ENCODE measurements around the gene NUMBL. TPM values are rescaled to one million over a fixed set of nuclear protein-coding genes. Genes with fewer than 3 reads are reported as not detected.

NUMBL gene
- total and polyA plus RNA-seq, 2 experiments from 2014 or later: 33.4 to 35.1 TPM

GRCh38 chr19:40619333-40620160 lies 70.9 kb downstream of the NUMBL start:
- no peak overlapping the region for H3K4me3 ChIP-seq
- in situ Hi-C loops (cut with MboI): no loop called here
- 0 out of 2 replicates have a peak, but pooled peaks cover 3% of the 10 kb centered on the region for H3K36me3 ChIP-seq (ENCODE audit: low read depth)
- H3K4me2 ChIP-seq (ENCODE audit: unreplicated experiment): no peak overlapping the region
- DNase-seq: no peak
- H2AFZ ChIP-seq: no peak overlapping the region
- H4K20me1 ChIP-seq (ENCODE audit: insufficient read depth): no peaks in the 10 kb centered on the region
- TF ChIP-seq EZH2 (IDR thresholded peaks at IDR 0.05; ENCODE audit: insufficient read depth, poor library complexity, severe bottlenecking): no peak
- TF ChIP-seq EZH2phosphoT487 (IDR thresholded peaks at IDR 0.05; ENCODE audit: insufficient read depth, low read depth): no peak
- H3K79me2 ChIP-seq (ENCODE audit: insufficient read depth): no peaks in the 10 kb centered on the region
- H3K9me3 ChIP-seq (ENCODE audit: low read depth): no peaks in the 10 kb centered on the region
- peaks cover 5% of the 10 kb centered on the region; the same call in 1 of the 2 replicates for H3K4me1 ChIP-seq (ENCODE audit: insufficient read depth)
- no peaks in the 10 kb centered on the region for H3F3A ChIP-seq (ENCODE audit: insufficient read depth)
- H3K27me3 ChIP-seq (replicated peaks; ENCODE audit: insufficient read depth): no peaks in the 10 kb centered on the region
- no peak overlapping the region for H3K9ac ChIP-seq
- 76 to 80% methylated on average over 11 of the region's 11 CpGs for WGBS, 2 experiments (ENCODE audit: low coverage in 1 of 2, low lambda C conversion rate in 2 of 2, missing lambda C conversion rate in 2 of 2)
- H3K9me2 ChIP-seq (ENCODE audit: insufficient read depth): no peaks in the 10 kb centered on the region
- H3K27ac ChIP-seq: no peak overlapping the region

- Histone ChIP-seq H3K9me2 (ENCODE audit: insufficient read depth) (no peaks in the 10 kb centered on the region), H3K36me3 (ENCODE audit: low read depth) (0 out of 2 replicates have a peak, but pooled peaks cover 3% of the 10 kb centered on the region), H3K4me1 (ENCODE audit: insufficient read depth) (peaks cover 5% of the 10 kb centered on the region; the same call in 1 of the 2 replicates), H3F3A (ENCODE audit: insufficient read depth) (no peaks in the 10 kb centered on the region), H3K4me3 (no peak overlapping the region), H3K27me3 (replicated peaks; ENCODE audit: insufficient read depth) (no peaks in the 10 kb centered on the region), H3K79me2 (ENCODE audit: insufficient read depth) (no peaks in the 10 kb centered on the region), H3K9ac (no peak overlapping the region), H3K27ac (no peak overlapping the region), H3K4me2 (ENCODE audit: unreplicated experiment) (no peak overlapping the region), H3K9me3 (ENCODE audit: low read depth) (no peaks in the 10 kb centered on the region), H2AFZ (no peak overlapping the region), H4K20me1 (ENCODE audit: insufficient read depth) (no peaks in the 10 kb centered on the region)
- TF ChIP-seq EZH2phosphoT487 (IDR thresholded peaks at IDR 0.05; ENCODE audit: insufficient read depth, low read depth): no peak
- no peak for TF ChIP-seq EZH2 (IDR thresholded peaks at IDR 0.05; ENCODE audit: insufficient read depth, poor library complexity, severe bottlenecking)
- WGBS, 2 experiments (ENCODE audit: low coverage in 1 of 2, low lambda C conversion rate in 2 of 2, missing lambda C conversion rate in 2 of 2): 47 to 58% methylated on average over 4 of the region's 4 CpGs
- in situ Hi-C loops (cut with MboI): no loop called here
- DNase-seq: no peak
Observed at GRCh38 chr19:40617961-40618360, 72.5 kb downstream of the NUMBL start.

GRCh38 chr19:40616941-40617340 lies 73.5 kb downstream of the NUMBL start:
- no peak overlapping the region for H3K9ac ChIP-seq
- H4K20me1 ChIP-seq (ENCODE audit: insufficient read depth): no peaks in the 10 kb centered on the region
- H3K27me3 ChIP-seq (replicated peaks; ENCODE audit: insufficient read depth): no peaks in the 10 kb centered on the region
- H3K4me2 ChIP-seq (ENCODE audit: unreplicated experiment): no peak overlapping the region
- no peak overlapping the region for H2AFZ ChIP-seq
- peaks cover 5% of the 10 kb centered on the region; the same call in 1 of the 2 replicates for H3K4me1 ChIP-seq (ENCODE audit: insufficient read depth)
- H3K9me3 ChIP-seq (ENCODE audit: low read depth): no peaks in the 10 kb centered on the region
- no peak for DNase-seq
- H3K4me3 ChIP-seq: no peak overlapping the region
- WGBS, 2 experiments (ENCODE audit: low coverage in 1 of 2, low lambda C conversion rate in 2 of 2, missing lambda C conversion rate in 2 of 2): 96 to 98% methylated on average over 15 to 17 of the region's 17 CpGs
- H3F3A ChIP-seq (ENCODE audit: insufficient read depth): no peaks in the 10 kb centered on the region
- H3K79me2 ChIP-seq (ENCODE audit: insufficient read depth): no peaks in the 10 kb centered on the region
- TF ChIP-seq EZH2 (IDR thresholded peaks at IDR 0.05; ENCODE audit: insufficient read depth, poor library complexity, severe bottlenecking): no peak
- TF ChIP-seq EZH2phosphoT487 (IDR thresholded peaks at IDR 0.05; ENCODE audit: insufficient read depth, low read depth): no peak
- H3K36me3 ChIP-seq (ENCODE audit: low read depth): 0 out of 2 replicates have a peak, but pooled peaks cover 3% of the 10 kb centered on the region
- no peak overlapping the region for H3K27ac ChIP-seq
- H3K9me2 ChIP-seq (ENCODE audit: insufficient read depth): no peaks in the 10 kb centered on the region
- in situ Hi-C loops (cut with MboI): no loop called here

GRCh38 chr19:40616178-40616577 lies 74.3 kb downstream of the NUMBL start:
- H3K4me1 ChIP-seq (ENCODE audit: insufficient read depth): peaks cover 9% of the 10 kb centered on the region
- H3K27me3 ChIP-seq (replicated peaks; ENCODE audit: insufficient read depth): no peaks in the 10 kb centered on the region
- in situ Hi-C loops (cut with MboI): no loop called here
- H3F3A ChIP-seq (ENCODE audit: insufficient read depth): 0 out of 2 replicates have a peak, but pooled peaks cover 4% of the 10 kb centered on the region
- H3K79me2 ChIP-seq (ENCODE audit: insufficient read depth): no peaks in the 10 kb centered on the region
- WGBS, 2 experiments (ENCODE audit: low coverage in 1 of 2, low lambda C conversion rate in 2 of 2, missing lambda C conversion rate in 2 of 2): 89 to 92% methylated on average over 5 of the region's 5 CpGs
- DNase-seq: no peak
- 0 out of 2 replicates have a peak, but pooled peaks cover 3% of the 10 kb centered on the region for H3K36me3 ChIP-seq (ENCODE audit: low read depth)
- H3K27ac ChIP-seq: no peak overlapping the region
- H3K9me2 ChIP-seq (ENCODE audit: insufficient read depth): no peaks in the 10 kb centered on the region
- no peak overlapping the region for H3K4me2 ChIP-seq (ENCODE audit: unreplicated experiment)
- H3K4me3 ChIP-seq: no peak overlapping the region
- H3K9me3 ChIP-seq (ENCODE audit: low read depth): no peaks in the 10 kb centered on the region
- no peaks in the 10 kb centered on the region for H4K20me1 ChIP-seq (ENCODE audit: insufficient read depth)
- H3K9ac ChIP-seq: no peak overlapping the region
- TF ChIP-seq EZH2 (IDR thresholded peaks at IDR 0.05; ENCODE audit: insufficient read depth, poor library complexity, severe bottlenecking) (no peak), EZH2phosphoT487 (IDR thresholded peaks at IDR 0.05; ENCODE audit: insufficient read depth, low read depth) (no peak)
- no peak overlapping the region for H2AFZ ChIP-seq

Small RNAs within 50 kb of the gene (small RNA-seq; reads per million reads assigned to genes)
- not detected for gene RNU6-195P (ENCODE audit: low read depth, low replicate concordance)

Other genes with a start within 250 kb of the NUMBL start
- gene SERTAD3, start 246.3 kb downstream of the NUMBL start, total RNA-seq (2014; rRNA removed; shearing (Covaris generic)): 21.8 and 37.9 TPM in 2 replicates
- 40.7 and 41.2 TPM in 2 replicates for gene SERTAD3, start 246.3 kb downstream of the NUMBL start, polyA plus RNA-seq (2016; fragmentation: Nextera tagmentation; extraction: Ambion mirVana)
- gene BLVRB, start 224.9 kb downstream of the NUMBL start, total RNA-seq (2014; rRNA removed; shearing (Covaris generic)): 50.7 and 71.1 TPM in 2 replicates
- 52.7 and 56.9 TPM in 2 replicates for gene BLVRB, start 224.9 kb downstream of the NUMBL start, polyA plus RNA-seq (2016; fragmentation: Nextera tagmentation; extraction: Ambion mirVana)
- 2.1 and 2.8 TPM in 2 replicates for gene SPTBN4, start 223.7 kb downstream of the NUMBL start, total RNA-seq (2014; rRNA removed; shearing (Covaris generic))
- gene SPTBN4, start 223.7 kb downstream of the NUMBL start, polyA plus RNA-seq (2016; fragmentation: Nextera tagmentation; extraction: Ambion mirVana): 0.24 and 0.69 TPM in 2 replicates
- gene SHKBP1, start 113.8 kb downstream of the NUMBL start, total RNA-seq (2014; rRNA removed; shearing (Covaris generic)): 27.8 and 36.3 TPM in 2 replicates
- gene SHKBP1, start 113.8 kb downstream of the NUMBL start, polyA plus RNA-seq (2016; fragmentation: Nextera tagmentation; extraction: Ambion mirVana): 62.2 and 66.4 TPM in 2 replicates
- gene LTBP4, start 89.3 kb downstream of the NUMBL start, total RNA-seq (2014; rRNA removed; shearing (Covaris generic)): 18.0 and 18.3 TPM in 2 replicates
- gene LTBP4, start 89.3 kb downstream of the NUMBL start, polyA plus RNA-seq (2016; fragmentation: Nextera tagmentation; extraction: Ambion mirVana): 45.5 and 47.2 TPM in 2 replicates
- gene COQ8B, start 26.2 kb upstream of the NUMBL start, total RNA-seq (2014; rRNA removed; shearing (Covaris generic)): 28.6 and 43.4 TPM in 2 replicates
- gene COQ8B, start 26.2 kb upstream of the NUMBL start, polyA plus RNA-seq (2016; fragmentation: Nextera tagmentation; extraction: Ambion mirVana): 13.4 and 15.2 TPM in 2 replicates
- 19.9 and 24.7 TPM in 2 replicates for gene ITPKC, start 26.5 kb upstream of the NUMBL start, total RNA-seq (2014; rRNA removed; shearing (Covaris generic))
- 8.5 and 10.4 TPM in 2 replicates for gene ITPKC, start 26.5 kb upstream of the NUMBL start, polyA plus RNA-seq (2016; fragmentation: Nextera tagmentation; extraction: Ambion mirVana)
- gene ACTMAP, start 59.8 kb upstream of the NUMBL start, total RNA-seq (2014; rRNA removed; shearing (Covaris generic)): 0.38 and 2.5 TPM in 2 replicates
- gene ACTMAP, start 59.8 kb upstream of the NUMBL start, polyA plus RNA-seq (2016; fragmentation: Nextera tagmentation; extraction: Ambion mirVana): 5.6 and 7.3 TPM in 2 replicates
- 30.6 and 35.3 TPM in 2 replicates for gene SNRPA, start 60.6 kb upstream of the NUMBL start, total RNA-seq (2014; rRNA removed; shearing (Covaris generic))
- gene SNRPA, start 60.6 kb upstream of the NUMBL start, polyA plus RNA-seq (2016; fragmentation: Nextera tagmentation; extraction: Ambion mirVana): 50.1 and 58.5 TPM in 2 replicates
- gene MIA, start 84.9 kb upstream of the NUMBL start, total RNA-seq (2014; rRNA removed; shearing (Covaris generic)): not detected in 2 replicates
- gene MIA, start 84.9 kb upstream of the NUMBL start, polyA plus RNA-seq (2016; fragmentation: Nextera tagmentation; extraction: Ambion mirVana): not detected in 2 replicates
- gene RAB4B, start 87.6 kb upstream of the NUMBL start, total RNA-seq (2014; rRNA removed; shearing (Covaris generic)): 20.7 and 25.6 TPM in 2 replicates
- 23.2 and 24.6 TPM in 2 replicates for gene RAB4B, start 87.6 kb upstream of the NUMBL start, polyA plus RNA-seq (2016; fragmentation: Nextera tagmentation; extraction: Ambion mirVana)
- 80.6 and 83.3 TPM in 2 replicates for gene EGLN2, start 108.5 kb upstream of the NUMBL start, total RNA-seq (2014; rRNA removed; shearing (Covaris generic))
- gene EGLN2, start 108.5 kb upstream of the NUMBL start, polyA plus RNA-seq (2016; fragmentation: Nextera tagmentation; extraction: Ambion mirVana): 52.5 and 61.2 TPM in 2 replicates
- not detected in 2 replicates for gene CYP2A6, start 159.8 kb upstream of the NUMBL start, total RNA-seq (2014; rRNA removed; shearing (Covaris generic))
- gene CYP2A6, start 159.8 kb upstream of the NUMBL start, polyA plus RNA-seq (2016; fragmentation: Nextera tagmentation; extraction: Ambion mirVana): not detected in 2 replicates
- gene CYP2A7, start 191.6 kb upstream of the NUMBL start, total RNA-seq (2014; rRNA removed; shearing (Covaris generic)): not detected in 2 replicates
- gene CYP2A7, start 191.6 kb upstream of the NUMBL start, polyA plus RNA-seq (2016; fragmentation: Nextera tagmentation; extraction: Ambion mirVana): not detected in 2 replicates

Measured in GM23248 (cell line).